K562 (cell line): Measurements from ENCODE around the gene PEX3. TPM values are rescaled to one million over a fixed set of nuclear protein-coding genes. Genes with fewer than 3 reads are reported as not detected.
A peak's percentile ranks its signal among the peaks of the same experiment; 100 is the strongest.

ENCODE experiments used
- ARID3A ChIP-seq: IDR thresholded peaks from 2 replicates; pipeline ENCODE4 v1.6.1; 2012; ENCODE audit warnings: low read depth, low read length, improper control_type of control experiment, borderline replicate concordance
- DACH1 ChIP-seq: fragments of 450-650 bp; IDR thresholded peaks from 2 replicates; pipeline ENCODE4 v1.6.1; 2018; ENCODE audit not compliant: partially characterized antibody
- EP300 ChIP-seq: IDR thresholded peaks from 2 replicates; pipeline ENCODE4 v1.6.1; 2012; ENCODE audit warnings: low read length, improper control_type of control experiment
- ESRRA ChIP-seq: fragments of 450-650 bp; IDR thresholded peaks from 2 replicates; pipeline ENCODE4 v1.6.1; 2014; ENCODE audit warnings: low read depth, mild to moderate bottlenecking, moderate library complexity, borderline replicate concordance
- FOXA1 ChIP-seq: fragments of 450-650 bp; IDR thresholded peaks from 2 replicates; pipeline ENCODE4 v1.6.1; 2016; ENCODE audit warnings: mild to moderate bottlenecking, borderline replicate concordance
- KAT2B ChIP-seq: IDR thresholded peaks from one replicate; pipeline ENCODE4 v1.6.1; 2012; ENCODE audit warnings: low read depth, mild to moderate bottlenecking, control low read depth, inconsistent platforms, low read length, moderate library complexity
- TRIM28 ChIP-seq: fragments of 450-650 bp; IDR thresholded peaks from 2 replicates; pipeline ENCODE4 v1.6.1; 2017
- ZNF277 ChIP-seq: fragments of 250-450 bp; sonication (Bioruptor Pico); IDR thresholded peaks from 2 replicates; pipeline ENCODE4 v1.8.0; 2022; ENCODE audit warnings: inconsistent platforms, mild to moderate bottlenecking, moderate library complexity, borderline replicate concordance
- ZNF311 ChIP-seq: fragments of 250-450 bp; sonication (Bioruptor Pico); IDR thresholded peaks from 2 replicates; pipeline ENCODE4 v1.4.0; 2020; ENCODE audit warnings: mild to moderate bottlenecking, moderate library complexity
- ZNF57 ChIP-seq: fragments of 450-650 bp; formaldehyde crosslinking; IDR thresholded peaks from 2 replicates; pipeline ENCODE4 v1.4.0; 2020; ENCODE audit warnings: mild to moderate bottlenecking, moderate library complexity
- ZNF609 ChIP-seq: sonication (generic); formaldehyde crosslinking; IDR thresholded peaks from 2 replicates; pipeline ENCODE4 v1.8.1; 2023; ENCODE audit warnings: missing genetic modification reagents, mild to moderate bottlenecking, borderline replicate concordance
- ZNF695 ChIP-seq: fragments of 450-650 bp; formaldehyde crosslinking; IDR thresholded peaks from 2 replicates; pipeline ENCODE4 v1.4.0; 2020; ENCODE audit warnings: mild to moderate bottlenecking, moderate library complexity
- ZNF780A ChIP-seq: fragments of 250-450 bp; sonication (Bioruptor Pico); IDR thresholded peaks from 2 replicates; pipeline ENCODE4 v1.5.0; 2021; ENCODE audit warnings: mild to moderate bottlenecking
- polyA plus RNA-seq, 8 experiments: library from polyadenylated mRNA; depleted of rRNA in 4 of 8; stranded (reverse) in 5 of 8; unstranded in 3 of 8; fragments of >200 nt; fragmentation: Nextera tagmentation in 2 of 8; fragmentation: Illumina TruSeq in 1 of 8; extraction: Ambion mirVana in 2 of 8; extraction: Trizol in 1 of 8; gene quantifications; 2 replicates each; pipeline versions ENCODE4 v1.2.1 to v1.2.3, GENCODE V29; 2011 to 2014; ENCODE audit warnings: inconsistent platforms in 1 of 8, missing spikeins in 1 of 8
- total RNA-seq, 7 experiments: library from RNA; depleted of rRNA in 6 of 7; stranded (reverse); fragments of >200 nt in 6 of 7; fragmentation: Illumina TruSeq in 2 of 7; extraction: Trizol in 2 of 7; gene quantifications; 2 replicates each; pipeline versions ENCODE4 v1.2.1 to v1.2.3, GENCODE V29; 2011 to 2021; ENCODE audit warnings: low replicate concordance in 1 of 7
- TF ChIP-seq, protein P1 (sequence below), 2 experiments: fragments of 450-650 bp in 1 of 2; sonication (generic) in 1 of 2; formaldehyde crosslinking; conservative IDR thresholded peaks; 2 replicates each; pipeline versions ENCODE4 v1.4.0 to v1.8.1; 2020 to 2022; ENCODE audit warnings: mild to moderate bottlenecking in 1 of 2, missing genetic modification reagents in 1 of 2
- TF ChIP-seq, protein P2 (sequence below): IDR thresholded peaks from 2 replicates; pipeline ENCODE4 v1.6.1; 2011; ENCODE audit warnings: borderline replicate concordance, low read depth, mild to moderate bottlenecking, moderate library complexity, low read length; ENCODE audit not compliant: insufficient read depth, poor library complexity, severe bottlenecking

Gene PEX3
- total and polyA plus RNA-seq, 9 of the 15 experiments (the other 6 are each of a cell fraction or from before 2014, with no cell fraction given) = 17.3 to 69.6 (median 32.7) TPM

- TF ChIP-seq, protein P1, sequence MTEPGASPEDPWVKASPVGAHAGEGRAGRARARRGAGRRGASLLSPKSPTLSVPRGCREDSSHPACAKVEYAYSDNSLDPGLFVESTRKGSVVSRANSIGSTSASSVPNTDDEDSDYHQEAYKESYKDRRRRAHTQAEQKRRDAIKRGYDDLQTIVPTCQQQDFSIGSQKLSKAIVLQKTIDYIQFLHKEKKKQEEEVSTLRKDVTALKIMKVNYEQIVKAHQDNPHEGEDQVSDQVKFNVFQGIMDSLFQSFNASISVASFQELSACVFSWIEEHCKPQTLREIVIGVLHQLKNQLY (CRISPR knock-in tag; conservative IDR thresholded peaks at IDR 0.05) = no peak
- TF ChIP-seq FOXA1 (no peak), KAT2B (no peak), ZNF311 (CRISPR knock-in tag) (no peak), ZNF57 (CRISPR knock-in tag) (no peak), DACH1 (peak; percentile 26), ARID3A (peak; percentile 35; the same call in 1 of the 2 replicates), ESRRA (peak; percentile 75), TRIM28 (peak; percentile 49; the same call in 1 of the 2 replicates), ZNF695 (no peak), ZNF609 (CRISPR knock-in tag) (peak; percentile 70; the same call in 1 of the 2 replicates), ZNF780A (CRISPR knock-in tag) (no peak), EP300 (peak; percentile 79), ZNF277 (CRISPR knock-in tag) (no peak)
- TF ChIP-seq, protein P2, sequence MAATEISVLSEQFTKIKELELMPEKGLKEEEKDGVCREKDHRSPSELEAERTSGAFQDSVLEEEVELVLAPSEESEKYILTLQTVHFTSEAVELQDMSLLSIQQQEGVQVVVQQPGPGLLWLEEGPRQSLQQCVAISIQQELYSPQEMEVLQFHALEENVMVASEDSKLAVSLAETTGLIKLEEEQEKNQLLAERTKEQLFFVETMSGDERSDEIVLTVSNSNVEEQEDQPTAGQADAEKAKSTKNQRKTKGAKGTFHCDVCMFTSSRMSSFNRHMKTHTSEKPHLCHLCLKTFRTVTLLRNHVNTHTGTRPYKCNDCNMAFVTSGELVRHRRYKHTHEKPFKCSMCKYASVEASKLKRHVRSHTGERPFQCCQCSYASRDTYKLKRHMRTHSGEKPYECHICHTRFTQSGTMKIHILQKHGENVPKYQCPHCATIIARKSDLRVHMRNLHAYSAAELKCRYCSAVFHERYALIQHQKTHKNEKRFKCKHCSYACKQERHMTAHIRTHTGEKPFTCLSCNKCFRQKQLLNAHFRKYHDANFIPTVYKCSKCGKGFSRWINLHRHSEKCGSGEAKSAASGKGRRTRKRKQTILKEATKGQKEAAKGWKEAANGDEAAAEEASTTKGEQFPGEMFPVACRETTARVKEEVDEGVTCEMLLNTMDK = no peak
Observed at GRCh38 chr6:143450453-143451371, at the start of gene PEX3, which contains the start of gene ADAT2 (continued).
